Lung (tissue), 12 donors: ENCODE measurements around the gene TBRG4. TPM values are rescaled to one million over a fixed set of nuclear protein-coding genes. Genes with fewer than 3 reads are reported as not detected.

ENCODE experiments used
- ATAC-seq: fragments of 200-7000 bp; cut with Tn5 transposase; one replicate; pipeline ENCODE4 v1.9.1; 2020; ENCODE audit warnings: moderate number of reproducible peaks; ENCODE audit not compliant: insufficient read depth, low FRiP score
- DNase-seq, 3 donors: peaks; one replicate each; pipeline ENCODE4 v3.0.0-alpha.2; 2013 to 2017
- H3K27ac ChIP-seq, 2 donors: one replicate each; pipeline ENCODE4 v1.5.1; 2013; ENCODE audit warnings: mild to moderate bottlenecking in 2 of 2, moderate library complexity in 2 of 2, control low read depth in 1 of 2, inconsistent platforms in 1 of 2, low read depth in 1 of 2, low read length in 1 of 2
- H3K27me3 ChIP-seq, 3 donors: one replicate each; pipeline ENCODE4 v1.5.1; 2013; ENCODE audit warnings: low read length in 2 of 3; ENCODE audit not compliant: control insufficient read depth in 3 of 3, insufficient read depth in 3 of 3
- H3K36me3 ChIP-seq, 4 donors: one replicate each; pipeline ENCODE4 v1.5.1; 2013; ENCODE audit warnings: low read length in 4 of 4, mild to moderate bottlenecking in 1 of 4, moderate library complexity in 1 of 4; ENCODE audit not compliant: control insufficient read depth in 4 of 4, insufficient read depth in 4 of 4
- H3K4me1 ChIP-seq, 5 donors: one replicate each; pipeline ENCODE4 v1.5.1; 2013; ENCODE audit warnings: low read length in 5 of 5, mild to moderate bottlenecking in 2 of 5, moderate library complexity in 1 of 5; ENCODE audit not compliant: control insufficient read depth in 5 of 5, insufficient read depth in 5 of 5
- H3K4me3 ChIP-seq: one replicate; pipeline ENCODE4 v1.5.1; 2013; ENCODE audit warnings: mild to moderate bottlenecking, control low read depth, moderate library complexity
- H3K9ac ChIP-seq, 2 donors: one replicate each; pipeline ENCODE4 v1.5.1; 2013; ENCODE audit warnings: low read length in 2 of 2, control low read depth in 1 of 2; ENCODE audit not compliant: insufficient read depth in 1 of 2
- H3K9me3 ChIP-seq, 4 donors: one replicate each; pipeline ENCODE4 v1.5.1; 2013; ENCODE audit warnings: low read length in 3 of 4, mild to moderate bottlenecking in 1 of 4, moderate library complexity in 1 of 4; ENCODE audit not compliant: control insufficient read depth in 4 of 4, insufficient read depth in 3 of 4
- WGBS, 2 donors: extraction: QIAGEN DNeasy Blood & Tissue Kit; methylation state at CpG; one replicate each; pipeline ENCODE4 v1.1.7; 2013; 5-methylcytosine and 5-hydroxymethylcytosine counted together
- polyA plus RNA-seq, 2 donors: library from polyadenylated mRNA; stranded (reverse); fragments of 200-250 nt; gene quantifications; one replicate each; pipeline ENCODE4 v1.2.1, GENCODE V29; 2013
- total RNA-seq, 2 donors: library from RNA; depleted of rRNA in 1 of 2; stranded (reverse); fragments of >200 nt in 1 of 2; gene quantifications; one replicate each; pipeline ENCODE4 v1.2.1, GENCODE V29; 2014 to 2021
- TF ChIP-seq, protein P1 (sequence below): IDR thresholded peaks from 2 replicates; pipeline ENCODE4 v1.5.1; 2012; ENCODE audit warnings: mild to moderate bottlenecking; ENCODE audit errors: control extremely low read depth, extremely low read depth
- donor health status: control.
- donor health status: control.
- donor health status: Bipolar disorder and iron deficiency.
- donor health status: healthy.
- donor health status: DM: yes; HTN: yes; CAD: no.

TBRG4 gene
- total and polyA plus RNA-seq, 4 donors = 32.2 to 65.6 (median 46.9) TPM

DNA sequence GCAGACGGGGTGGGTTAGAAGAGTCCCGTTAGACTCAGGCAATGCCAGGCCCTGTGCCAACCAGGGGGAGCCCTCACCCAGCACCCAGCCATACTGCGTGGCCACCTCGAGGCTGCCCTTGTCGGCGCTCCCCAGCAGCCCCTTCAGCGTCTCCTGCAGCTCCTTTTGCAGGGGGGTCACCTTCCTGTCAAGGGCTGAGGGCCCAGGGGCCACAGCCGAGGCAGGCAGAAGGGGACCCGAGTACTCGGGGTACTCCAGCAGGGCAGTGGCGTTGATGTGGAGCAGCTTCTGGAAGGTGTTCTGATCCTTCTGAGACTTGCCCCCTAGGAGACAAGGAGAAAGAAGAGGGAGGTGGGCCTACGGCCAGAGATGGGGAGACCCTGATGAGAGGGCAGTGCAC lies 9.7 kb downstream of the TBRG4 start:
- no peaks in the 10 kb centered on the region for H3K9me3 ChIP-seq
- H3K9ac ChIP-seq = no peak overlapping the region
- DNase-seq (no peak), ATAC-seq (no peak)
- WGBS, 2 donors = 93 to 95% methylated on average over 12 of the region's 12 CpGs
- TF ChIP-seq, protein P1, sequence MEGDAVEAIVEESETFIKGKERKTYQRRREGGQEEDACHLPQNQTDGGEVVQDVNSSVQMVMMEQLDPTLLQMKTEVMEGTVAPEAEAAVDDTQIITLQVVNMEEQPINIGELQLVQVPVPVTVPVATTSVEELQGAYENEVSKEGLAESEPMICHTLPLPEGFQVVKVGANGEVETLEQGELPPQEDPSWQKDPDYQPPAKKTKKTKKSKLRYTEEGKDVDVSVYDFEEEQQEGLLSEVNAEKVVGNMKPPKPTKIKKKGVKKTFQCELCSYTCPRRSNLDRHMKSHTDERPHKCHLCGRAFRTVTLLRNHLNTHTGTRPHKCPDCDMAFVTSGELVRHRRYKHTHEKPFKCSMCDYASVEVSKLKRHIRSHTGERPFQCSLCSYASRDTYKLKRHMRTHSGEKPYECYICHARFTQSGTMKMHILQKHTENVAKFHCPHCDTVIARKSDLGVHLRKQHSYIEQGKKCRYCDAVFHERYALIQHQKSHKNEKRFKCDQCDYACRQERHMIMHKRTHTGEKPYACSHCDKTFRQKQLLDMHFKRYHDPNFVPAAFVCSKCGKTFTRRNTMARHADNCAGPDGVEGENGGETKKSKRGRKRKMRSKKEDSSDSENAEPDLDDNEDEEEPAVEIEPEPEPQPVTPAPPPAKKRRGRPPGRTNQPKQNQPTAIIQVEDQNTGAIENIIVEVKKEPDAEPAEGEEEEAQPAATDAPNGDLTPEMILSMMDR = no peak
- H3K4me3 ChIP-seq = no peak overlapping the region
- H3K4me1 ChIP-seq = no peaks in the 10 kb centered on the region
- no peaks in the 10 kb centered on the region for H3K27me3 ChIP-seq
- peaks cover 36 to 71% (median 46%) of the 10 kb centered on the region in 4 donors for H3K36me3 ChIP-seq
- H3K27ac ChIP-seq = no peak overlapping the region

DNA sequence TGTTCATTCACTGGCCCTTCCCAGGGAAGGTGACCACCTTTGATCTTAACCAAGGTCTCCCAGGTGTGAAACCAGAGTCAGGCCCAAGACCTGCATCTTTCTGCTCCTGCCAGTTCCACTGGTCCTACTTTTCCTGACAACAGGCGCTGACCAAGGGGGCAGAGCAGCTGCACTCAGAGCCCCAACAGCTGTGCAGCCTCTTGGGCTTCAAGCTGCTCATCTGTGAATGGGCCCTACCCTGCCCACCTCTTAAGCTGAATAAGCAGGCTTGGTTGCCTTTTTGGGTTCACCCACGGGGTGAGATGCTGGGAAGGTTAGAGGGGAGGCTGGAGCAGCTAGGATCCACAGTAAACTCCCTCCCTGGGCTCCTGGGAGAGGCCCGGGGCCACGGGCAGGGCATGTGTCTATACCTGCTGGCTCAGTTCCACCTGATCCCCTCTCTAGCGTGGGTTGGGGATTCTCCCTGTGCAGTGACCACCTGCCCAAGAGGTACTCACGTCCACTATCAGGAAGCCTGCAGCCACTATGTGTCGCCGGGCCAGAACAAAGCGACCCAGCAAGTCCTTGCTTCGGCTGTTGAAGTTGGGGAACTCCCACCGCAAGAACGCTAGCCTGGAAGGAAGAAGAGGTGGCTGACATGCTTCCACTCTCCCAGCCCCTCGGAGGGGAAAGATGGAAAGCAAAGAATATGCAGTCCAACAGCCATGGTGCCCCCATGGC lies 10.6 kb downstream of the TBRG4 start:
- ATAC-seq = no peak
- Histone ChIP-seq H3K36me3 (peaks cover 31 to 67% (median 44%) of the 10 kb centered on the region in 4 donors), H3K4me3 (no peak overlapping the region), H3K27ac (no peak overlapping the region), H3K4me1 (no peaks in the 10 kb centered on the region), H3K9me3 (no peaks in the 10 kb centered on the region), H3K27me3 (no peaks in the 10 kb centered on the region), H3K9ac (no peak overlapping the region)
- DNase-seq = peak in 1 of 3 donors; percentile 10
- TF ChIP-seq, protein P1 = no peak
- 95% methylated on average over 13 of the region's 13 CpGs for WGBS, 2 donors

DNA sequence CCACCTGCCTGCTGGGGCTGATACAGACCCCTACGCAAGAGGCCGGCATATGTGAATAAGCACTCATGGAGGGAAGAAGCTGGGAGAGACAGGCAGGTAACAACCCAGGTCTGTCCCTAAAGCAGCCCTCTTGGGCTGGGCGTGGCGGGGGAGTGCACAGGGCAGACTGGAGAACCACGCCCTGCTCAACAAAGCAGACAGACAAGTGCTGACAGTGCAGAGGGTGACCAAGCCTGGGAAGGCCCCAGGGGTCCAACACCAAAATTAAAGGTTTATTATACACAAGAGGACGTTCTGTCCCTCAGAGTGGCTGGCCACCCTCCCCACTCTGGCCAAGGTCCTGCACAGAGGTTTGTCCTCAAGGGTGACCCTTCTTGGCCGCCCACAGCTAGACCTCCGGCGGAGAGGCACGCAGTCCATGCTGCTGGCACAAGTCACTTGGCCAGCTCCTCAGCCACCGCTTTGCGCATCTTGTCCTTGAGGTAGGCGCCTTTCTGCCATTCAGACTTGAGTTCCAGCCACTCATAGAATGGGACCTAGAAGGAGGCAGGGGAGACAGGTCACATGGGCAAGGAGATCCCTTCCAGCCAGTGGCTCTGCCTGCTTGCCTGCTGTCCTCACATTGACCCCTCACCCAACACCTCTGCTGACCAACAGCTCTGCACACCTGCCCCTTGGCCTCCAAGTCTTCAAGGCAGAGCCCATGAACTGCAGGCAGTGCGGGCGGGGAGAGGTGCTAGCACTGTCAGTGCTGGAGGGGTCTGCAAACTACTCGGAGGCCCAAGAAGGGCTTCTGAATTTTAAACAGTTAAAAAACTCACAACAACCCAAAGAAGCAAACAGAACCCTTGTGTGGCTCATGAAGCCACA lies 11.4 kb downstream of the TBRG4 start:
- WGBS, 2 donors = 94 to 95% methylated on average over 16 of the region's 16 CpGs
- H3K36me3 ChIP-seq = peaks cover 23 to 59% (median 38%) of the 10 kb centered on the region in 4 donors

More for the DNA sequence above, 11.4 kb downstream of the TBRG4 start:
- Histone ChIP-seq H3K9ac (no peak overlapping the region), H3K27me3 (no peaks in the 10 kb centered on the region), H3K4me1 (no peaks in the 10 kb centered on the region), H3K27ac (no peak overlapping the region), H3K9me3 (no peaks in the 10 kb centered on the region), H3K4me3 (no peak overlapping the region)
- ATAC-seq (no peak), DNase-seq (no peak)
- TF ChIP-seq, protein P1 = no peak
